ENCODE data around the gene LRRC56.

The LRRC56 gene

GRCh38 chr11:576811-577610, 39.7 kb downstream of the LRRC56 start (continued):
- TF ChIP-seq ZBTB49 (tag by site-specific recombination; IDR thresholded peaks at IDR 0.05; ENCODE audit: low read depth) = no peak
- TF ChIP-seq EGR2 (tag by site-specific recombination; IDR thresholded peaks at IDR 0.05; ENCODE audit: low read depth) = no peak
- TF ChIP-seq ZNF175 (tag by site-specific recombination; IDR thresholded peaks at IDR 0.05) = no peak
- no peak for TF ChIP-seq ZNF48 (tag by site-specific recombination; IDR thresholded peaks at IDR 0.05)
- TF ChIP-seq ZNF112 (tag by site-specific recombination; IDR thresholded peaks at IDR 0.05) = no peak
- no peak for TF ChIP-seq ZNF596 (tag by site-specific recombination; IDR thresholded peaks at IDR 0.05)
- no peak for TF ChIP-seq ZNF830 (tag by site-specific recombination; IDR thresholded peaks at IDR 0.05; ENCODE audit: low read depth)
- TF ChIP-seq ZNF23 (tag by site-specific recombination; IDR thresholded peaks at IDR 0.05; ENCODE audit: borderline replicate concordance) = no peak
- 0 out of 2 replicates have a peak, but pooled peaks have one; percentile 36 for TF ChIP-seq ZXDB (tag by site-specific recombination; IDR thresholded peaks at IDR 0.05)
- no peak for TF ChIP-seq ZNF785 (tag by site-specific recombination; IDR thresholded peaks at IDR 0.05)
- peak; percentile 24; the same call in 1 of the 2 replicates for TF ChIP-seq GLIS2 (tag by site-specific recombination; IDR thresholded peaks at IDR 0.05)
- TF ChIP-seq ZNF704 (tag by site-specific recombination; IDR thresholded peaks at IDR 0.05) = no peak
- TF ChIP-seq ZNF561 (tag by site-specific recombination; IDR thresholded peaks at IDR 0.05; ENCODE audit: borderline replicate concordance) = no peak
- TF ChIP-seq ZNF777 (tag by site-specific recombination; IDR thresholded peaks at IDR 0.05; ENCODE audit: borderline replicate concordance) = no peak
- no peak for TF ChIP-seq ZNF362 (tag by site-specific recombination; IDR thresholded peaks at IDR 0.05)
- TF ChIP-seq ZIC2 (tag by site-specific recombination; IDR thresholded peaks at IDR 0.05) = peak; percentile 72
- no peak for TF ChIP-seq ZNF223 (tag by site-specific recombination; IDR thresholded peaks at IDR 0.05)
- TF ChIP-seq ELK4 (IDR thresholded peaks at IDR 0.05; ENCODE audit: borderline replicate concordance, low read depth, low read length) = no peak
- peak; percentile 33 for TF ChIP-seq ZBTB26 (tag by site-specific recombination; optimal IDR thresholded peaks at IDR 0.05)
- no peak for TF ChIP-seq ZNF248 (tag by site-specific recombination; IDR thresholded peaks at IDR 0.05)
- TF ChIP-seq SCRT1 (tag by site-specific recombination; IDR thresholded peaks at IDR 0.05; ENCODE audit: borderline replicate concordance) = no peak
- no peak for TF ChIP-seq ZNF433 (tag by site-specific recombination; IDR thresholded peaks at IDR 0.05; ENCODE audit: low read depth)
- TF ChIP-seq AEBP2 (tag by site-specific recombination; IDR thresholded peaks at IDR 0.05; ENCODE audit: borderline replicate concordance) = no peak
- no peak for TF ChIP-seq ZNF670 (tag by site-specific recombination; IDR thresholded peaks at IDR 0.05; ENCODE audit: low read depth)
- no peak for TF ChIP-seq ZNF510 (tag by site-specific recombination; IDR thresholded peaks at IDR 0.05; ENCODE audit: insufficient replicate concordance)
- no peak for TF ChIP-seq ZNF449 (tag by site-specific recombination; IDR thresholded peaks at IDR 0.05)
- no peak for TF ChIP-seq ZNF623 (tag by site-specific recombination; IDR thresholded peaks at IDR 0.05)

Measured in HEK293 (cell line).